Activated CD8-positive, alpha-beta memory T cell treated with anti-CD3 and anti-CD28 coated beads, Interleukin-2, amount 50 U/mL, for 48 hours (primary cell): ENCODE data around the gene LIMK1.
"Not testable (repeated sequence)": the region's sequence is repeated elsewhere in the genome, so short reads cannot be mapped to it uniquely, and the experiment has no call there.

Experiments
- DNase-seq: peaks from one replicate; pipeline ENCODE4 v3.0.0-alpha.2; 2020

The LIMK1 gene

DNA sequence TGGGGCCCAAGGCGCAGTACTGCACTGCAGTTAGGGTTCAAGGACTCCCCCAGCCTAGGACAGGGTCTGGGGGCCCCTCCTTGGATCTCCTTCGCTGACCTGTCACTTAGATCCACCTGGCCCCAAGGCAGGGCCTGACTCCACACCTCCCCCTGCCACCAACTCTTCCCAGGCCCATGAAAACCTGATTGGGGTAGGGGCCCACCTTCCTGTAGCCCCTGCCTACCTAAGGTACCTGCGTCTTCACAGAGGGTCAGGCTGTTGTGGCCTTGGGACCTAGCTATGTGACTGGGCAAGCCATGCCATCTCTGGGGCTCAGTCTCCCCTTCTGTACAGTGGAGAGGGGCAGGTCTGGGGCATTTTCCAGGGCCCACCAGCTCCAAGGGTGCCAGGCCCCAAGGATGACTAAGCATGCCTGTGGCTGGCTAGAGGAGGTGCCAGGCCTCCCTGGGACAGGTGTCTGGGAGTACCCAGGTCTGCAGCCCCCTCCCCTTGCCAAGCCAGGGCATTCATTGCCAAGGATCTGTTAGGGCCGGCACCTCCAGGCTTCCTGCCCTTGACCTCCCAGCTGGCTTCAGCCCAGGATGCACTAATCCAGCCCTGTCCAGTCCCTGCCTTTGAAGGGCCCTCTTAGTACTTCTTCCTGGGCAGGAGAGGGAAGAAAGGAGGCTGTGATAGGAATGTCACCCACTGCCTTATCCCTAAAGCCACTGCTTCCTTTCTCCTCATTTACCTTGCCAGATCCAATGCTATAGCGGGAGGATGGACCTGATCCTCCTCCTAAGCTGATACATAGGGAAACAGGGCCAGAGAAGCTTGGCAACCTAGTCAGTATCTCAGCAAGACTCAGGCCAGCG is 1.3 kb downstream of the LIMK1 start:
- DNase-seq: no peak

DNA sequence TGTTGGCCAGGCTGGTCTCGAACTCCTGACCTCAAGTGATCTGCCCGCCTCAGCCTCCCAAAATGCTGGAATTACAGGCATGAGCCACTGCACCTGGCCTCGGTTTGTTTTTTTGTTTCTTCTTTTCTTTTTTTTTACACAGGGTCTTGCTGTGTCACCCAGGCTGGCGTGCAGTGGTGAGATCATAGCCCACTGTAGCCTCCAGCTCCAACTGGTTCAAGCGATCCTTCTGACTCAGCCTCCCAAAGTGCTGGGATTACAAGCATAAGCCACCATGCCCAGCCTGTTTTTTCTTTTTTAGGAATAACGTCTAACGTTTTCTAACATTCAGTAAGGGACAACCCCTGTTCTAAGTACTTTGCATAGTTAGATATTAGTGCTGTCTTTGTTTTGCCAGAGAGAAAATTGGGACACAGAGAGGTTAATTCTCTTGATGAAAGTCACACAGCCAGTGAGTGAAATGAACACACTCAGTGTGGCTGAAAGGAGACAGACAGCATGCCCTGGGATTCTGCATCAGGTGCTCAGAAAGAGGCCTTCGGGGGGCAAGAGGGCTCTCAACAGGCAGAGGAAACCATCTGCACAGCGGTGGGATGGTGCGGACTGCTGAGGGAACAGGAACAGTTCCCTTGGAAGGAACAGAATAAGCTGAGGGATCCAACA is 4.3 kb downstream of the LIMK1 start:
- no peak for DNase-seq

DNA sequence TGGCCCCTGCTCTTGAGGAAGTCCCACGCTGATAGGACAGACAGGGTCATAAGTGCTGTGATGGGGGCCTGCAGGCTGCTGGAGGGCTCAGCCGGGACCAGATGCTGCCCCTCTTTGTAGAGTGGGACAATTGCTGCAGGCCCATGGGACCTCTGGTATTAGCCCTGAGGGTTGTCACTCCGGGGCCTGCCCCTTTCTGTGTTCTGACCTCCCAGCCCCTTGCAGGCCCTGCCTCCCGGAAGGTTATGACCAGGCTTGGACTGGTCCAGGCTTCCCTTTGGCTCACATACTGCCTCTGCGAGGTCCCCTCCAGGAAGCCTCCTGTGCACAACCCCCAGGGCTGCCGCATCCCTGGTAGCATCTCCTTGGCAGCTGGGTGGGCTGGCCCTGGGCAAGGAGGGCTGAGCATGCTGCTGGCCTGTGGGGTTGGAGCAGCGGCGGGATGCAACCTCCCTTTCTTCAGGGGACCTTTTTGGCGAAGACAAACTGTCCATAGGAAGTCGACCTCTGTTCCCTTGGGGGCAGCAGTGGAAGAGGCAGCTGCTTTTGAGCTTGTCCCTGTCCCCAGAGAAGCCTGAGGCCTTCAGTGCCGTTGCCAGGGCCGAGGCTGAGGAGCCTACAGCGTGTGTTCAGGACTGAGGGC is 8.8 kb downstream of the LIMK1 start:
- no peak for DNase-seq

DNA sequence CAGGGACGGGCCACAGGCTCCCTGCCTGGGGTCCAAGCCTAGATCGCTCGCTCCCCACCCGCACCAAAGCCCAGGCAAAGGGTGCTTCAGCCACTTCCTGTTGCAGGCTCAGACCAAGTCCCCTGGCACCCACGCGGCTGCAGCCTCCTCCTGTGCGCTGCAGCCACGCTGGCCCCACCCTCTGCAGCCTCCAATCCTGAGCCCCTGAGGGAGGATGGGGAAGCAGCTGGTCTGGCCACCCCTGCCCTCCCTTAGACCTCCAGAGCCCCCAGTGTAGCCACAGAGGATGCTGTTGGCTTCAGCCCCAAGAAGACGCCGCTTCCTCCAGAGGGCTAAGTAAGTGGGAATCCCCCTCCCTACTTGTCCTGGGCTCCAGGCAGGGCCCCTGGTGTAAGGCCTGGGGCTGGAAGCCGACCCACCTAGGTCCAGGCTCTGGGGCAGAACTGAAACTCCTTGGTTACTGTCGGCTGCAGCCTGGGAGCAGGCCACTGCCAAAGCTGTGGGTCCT is 9.4 kb downstream of the LIMK1 start:
- DNase-seq: no peak

DNA sequence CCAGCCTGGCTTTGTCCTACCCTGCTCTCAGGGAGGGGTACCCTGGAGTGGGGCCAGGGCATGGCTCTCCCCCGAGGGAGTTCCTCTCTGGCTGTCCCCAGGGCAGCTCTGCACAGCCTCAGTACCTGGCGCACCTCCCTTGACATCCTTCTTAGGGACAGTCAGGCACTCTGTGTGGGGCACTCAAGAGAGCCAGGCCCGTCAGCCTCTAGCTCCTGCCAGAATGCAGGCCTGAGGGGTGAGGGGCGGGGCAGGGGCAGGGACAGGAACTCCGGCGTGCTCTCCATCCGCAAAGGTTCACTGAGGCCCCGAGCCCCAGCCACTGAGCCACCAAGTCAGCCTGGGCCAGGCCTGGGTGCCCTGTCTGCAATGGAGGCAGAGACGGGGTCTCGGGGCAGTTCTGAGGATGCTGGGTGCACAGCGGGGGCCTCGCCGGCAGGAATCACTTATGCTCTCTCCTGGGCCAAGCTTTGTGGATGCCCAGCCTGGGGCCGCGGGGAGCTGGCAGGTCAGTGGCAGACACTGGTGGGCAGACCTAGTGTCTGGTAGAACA is 10.1 kb downstream of the LIMK1 start:
- DNase-seq: no peak

DNA sequence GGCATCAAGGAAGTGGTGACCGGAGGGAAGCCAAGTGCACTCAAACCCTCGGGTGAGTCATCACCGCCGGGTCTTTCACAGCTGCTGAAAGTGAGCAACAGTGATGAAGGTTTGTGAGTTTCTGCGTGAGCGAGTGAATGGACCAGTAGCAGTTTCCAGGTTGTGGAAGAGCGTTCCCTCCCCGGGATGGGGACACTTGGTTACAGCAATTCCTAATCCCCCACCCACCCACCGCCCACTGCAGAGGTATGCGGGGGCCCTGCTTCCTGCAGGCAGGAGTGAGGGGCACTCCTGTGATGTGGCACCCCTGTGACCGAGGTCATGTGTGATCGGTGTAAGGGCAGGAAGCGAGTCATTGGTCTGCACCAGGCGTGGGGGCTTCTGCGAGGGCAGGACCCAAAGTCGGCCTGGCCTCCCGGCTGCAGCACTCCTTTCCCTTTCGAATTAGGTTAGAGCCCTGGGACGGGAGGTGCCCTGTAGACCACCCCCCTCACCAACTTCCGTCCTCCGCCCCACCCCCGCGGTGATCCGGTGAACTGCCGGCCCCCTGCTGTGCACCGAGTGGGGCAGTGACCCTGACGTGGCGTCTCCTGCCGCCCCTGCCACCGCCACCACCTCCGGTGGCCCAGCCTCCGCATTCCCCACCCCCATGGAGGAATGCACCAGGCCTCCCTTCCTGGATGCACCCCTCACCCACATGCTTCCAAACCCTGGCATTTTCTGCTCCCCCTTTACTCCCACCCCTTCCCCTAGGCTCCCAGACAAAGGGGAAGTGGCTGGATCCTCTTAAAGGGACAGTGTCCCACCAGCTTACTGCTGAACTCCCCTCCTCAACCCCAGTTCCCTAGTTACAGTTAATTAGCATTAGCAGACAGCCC is 10.9 kb downstream of the LIMK1 start:
- peak; percentile 86 for DNase-seq

DNA sequence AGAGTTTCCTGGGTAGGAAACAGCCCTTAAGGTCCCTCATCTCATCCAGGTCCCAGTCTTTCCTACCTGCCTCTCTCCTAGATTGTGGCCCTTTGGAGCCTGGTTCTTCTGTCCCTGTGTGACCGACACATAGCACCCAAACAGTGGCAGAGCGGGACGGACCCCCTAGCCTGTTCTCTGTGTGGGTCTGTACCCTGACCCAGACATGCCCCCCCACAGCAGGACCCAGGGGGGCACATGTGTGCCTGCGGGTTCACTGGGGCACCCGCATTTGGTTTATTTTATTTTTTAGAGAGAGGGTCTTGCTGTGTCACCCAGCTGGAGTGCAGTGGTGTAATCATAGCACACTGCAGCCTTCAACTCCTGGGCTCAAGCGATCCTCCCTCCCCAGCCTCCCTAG is 11.5 kb downstream of the LIMK1 start:
- no peak for DNase-seq

DNA sequence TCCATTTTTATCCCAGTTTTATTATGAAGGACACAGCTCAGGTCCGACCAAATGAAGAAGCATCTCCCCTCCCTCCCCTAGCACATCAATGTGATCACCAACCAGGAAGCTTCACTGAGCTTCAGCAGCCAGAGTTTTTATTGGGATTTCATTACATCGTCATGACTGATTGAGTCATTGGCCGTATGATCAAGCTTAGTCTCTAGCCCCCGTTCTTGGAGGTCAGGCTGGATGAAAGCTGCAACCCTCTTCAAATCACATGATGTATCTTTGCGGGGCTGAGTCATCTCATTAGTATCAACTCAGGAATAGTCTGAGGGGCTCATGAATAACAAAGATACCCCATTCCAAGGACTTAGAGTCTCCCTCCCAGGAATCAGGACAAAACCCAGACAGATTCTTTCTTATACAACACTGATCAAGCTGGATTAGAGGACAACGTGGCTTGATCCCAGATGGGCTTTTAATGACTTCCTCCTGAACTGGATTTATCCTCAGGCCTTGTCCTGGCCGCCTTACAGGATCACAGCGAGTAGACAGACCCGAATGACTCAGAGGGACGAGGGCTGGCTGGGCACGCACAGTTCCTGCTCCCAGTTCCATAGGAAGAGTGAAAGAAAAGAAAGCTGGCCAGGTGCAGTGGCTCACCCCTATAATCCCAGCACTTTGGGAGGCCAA is 14.5 kb downstream of the LIMK1 start:
- DNase-seq: no peak

DNA sequence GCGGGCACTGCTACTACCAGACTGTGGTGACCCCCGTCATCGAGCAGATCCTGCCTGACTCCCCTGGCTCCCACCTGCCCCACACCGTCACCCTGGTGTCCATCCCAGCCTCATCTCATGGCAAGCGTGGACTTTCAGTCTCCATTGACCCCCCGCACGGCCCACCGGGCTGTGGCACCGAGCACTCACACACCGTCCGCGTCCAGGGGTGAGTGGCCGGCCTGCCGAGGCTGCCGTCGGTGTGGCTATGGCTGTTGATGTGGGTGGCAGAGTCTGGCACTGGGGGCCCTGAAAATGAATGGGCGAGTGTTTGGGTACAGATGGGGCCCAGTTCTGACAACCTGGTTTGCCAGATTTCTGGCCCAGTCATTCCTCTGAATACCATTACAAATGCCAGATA is 15.4 kb downstream of the LIMK1 start:
- DNase-seq: no peak

DNA sequence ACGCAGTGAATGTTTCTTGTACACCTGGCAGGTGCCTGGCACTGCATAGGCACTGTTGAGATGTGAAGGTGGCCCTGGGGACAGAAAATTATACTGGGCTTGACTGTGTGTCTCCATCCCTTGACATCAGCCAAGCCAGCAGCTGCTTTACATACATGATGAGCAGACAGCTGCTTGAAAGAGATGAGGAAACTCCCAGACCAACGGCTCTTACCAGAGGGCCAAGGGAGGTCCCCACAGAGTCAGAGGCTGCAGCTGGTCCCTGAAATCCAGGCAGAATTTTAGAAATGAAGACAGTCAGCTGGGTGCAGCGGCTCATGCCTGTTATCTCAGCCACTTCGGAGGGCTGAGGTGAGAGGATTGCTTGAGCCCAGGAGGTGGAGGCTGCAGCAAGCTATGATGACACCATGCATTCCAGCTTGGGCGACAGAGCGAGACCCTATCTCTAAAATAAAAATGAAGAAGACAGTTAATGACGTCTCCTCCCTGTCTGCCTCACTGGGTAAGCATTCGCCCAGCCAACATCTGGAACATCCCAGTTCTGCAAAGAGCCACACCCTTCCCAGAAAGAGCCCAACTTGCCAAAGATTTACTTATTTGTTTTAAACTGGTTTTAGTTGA is 17.6 kb downstream of the LIMK1 start:
- DNase-seq: no peak

DNA sequence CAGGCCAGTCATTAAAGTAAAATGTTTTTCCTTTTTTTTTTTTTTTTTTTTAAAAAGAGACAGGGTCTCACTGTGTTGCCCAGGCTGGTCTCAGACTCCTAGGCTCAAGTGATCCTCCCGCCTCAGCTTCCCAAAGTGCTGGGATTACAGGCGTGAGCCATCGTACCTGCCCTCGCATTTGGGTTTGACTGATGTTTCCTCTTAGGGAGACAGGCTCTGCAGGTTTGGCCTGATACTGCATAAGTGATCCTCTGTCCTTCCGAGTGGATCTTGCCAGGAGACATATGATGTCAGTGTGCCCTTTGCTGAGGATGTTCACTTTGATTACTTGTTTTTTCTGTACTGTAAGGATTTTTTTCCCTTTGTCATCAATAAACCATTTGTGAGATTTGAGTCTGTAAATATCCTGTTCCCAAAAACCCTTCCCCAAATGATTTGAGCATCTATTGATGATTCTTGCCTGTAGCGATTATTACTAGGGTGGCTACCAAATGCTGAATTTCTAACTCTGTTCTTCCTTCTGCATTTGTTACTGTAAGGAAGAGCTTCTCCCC is 19.7 kb downstream of the LIMK1 start:
- DNase-seq: no peak

DNA sequence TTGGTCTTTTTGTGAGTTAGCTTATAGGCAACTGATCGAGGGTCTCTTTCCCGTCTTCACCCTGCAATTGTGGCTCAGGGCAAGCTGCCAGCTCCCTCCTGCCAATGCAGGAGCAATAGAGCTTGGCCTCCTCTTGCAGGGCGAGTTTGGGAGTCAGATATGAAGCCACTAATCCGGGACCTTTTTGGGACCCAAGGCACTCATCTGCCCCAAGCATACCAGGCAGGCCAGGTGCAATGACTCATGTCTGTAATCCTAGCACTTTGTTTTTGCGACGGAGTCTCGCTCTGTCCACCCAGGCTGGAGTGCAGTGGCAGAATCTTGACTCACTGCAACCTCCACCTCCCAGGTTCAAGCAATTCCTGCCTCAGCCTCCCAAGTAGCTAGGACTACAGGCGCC is 21.1 kb downstream of the LIMK1 start:
- DNase-seq: no peak

DNA sequence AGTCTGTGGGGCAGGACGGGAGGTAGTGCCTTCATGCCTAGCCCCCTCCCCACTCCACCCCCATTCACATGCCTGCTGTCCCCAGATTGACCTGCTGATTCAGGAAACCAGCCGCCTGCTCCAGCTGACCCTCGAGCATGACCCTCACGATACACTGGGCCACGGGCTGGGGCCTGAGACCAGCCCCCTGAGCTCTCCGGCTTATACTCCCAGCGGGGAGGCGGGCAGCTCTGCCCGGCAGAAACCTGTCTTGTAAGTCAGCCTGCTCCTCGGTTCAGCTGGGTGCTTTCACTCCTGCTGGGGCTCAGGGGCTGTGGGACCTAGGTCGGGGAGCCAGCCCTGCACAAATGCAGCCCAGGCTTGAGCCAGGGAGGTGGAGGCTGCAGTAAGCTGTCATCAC is 22.4 kb downstream of the LIMK1 start:
- no peak for DNase-seq

DNA sequence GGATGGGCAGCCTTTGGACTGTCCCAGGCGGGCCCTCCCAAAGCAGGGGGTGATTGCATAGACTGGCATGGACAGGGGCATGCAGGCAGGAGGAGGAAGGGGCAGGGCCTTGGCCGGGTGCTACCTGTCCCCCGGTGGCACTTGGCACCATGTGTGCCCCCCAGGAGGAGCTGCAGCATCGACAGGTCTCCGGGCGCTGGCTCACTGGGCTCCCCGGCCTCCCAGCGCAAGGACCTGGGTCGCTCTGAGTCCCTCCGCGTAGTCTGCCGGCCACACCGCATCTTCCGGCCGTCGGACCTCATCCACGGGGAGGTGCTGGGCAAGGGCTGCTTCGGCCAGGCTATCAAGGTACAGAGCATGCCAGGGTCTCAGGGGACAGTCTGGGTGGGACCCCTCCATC is 23.2 kb downstream of the LIMK1 start:
- DNase-seq: no peak

DNA sequence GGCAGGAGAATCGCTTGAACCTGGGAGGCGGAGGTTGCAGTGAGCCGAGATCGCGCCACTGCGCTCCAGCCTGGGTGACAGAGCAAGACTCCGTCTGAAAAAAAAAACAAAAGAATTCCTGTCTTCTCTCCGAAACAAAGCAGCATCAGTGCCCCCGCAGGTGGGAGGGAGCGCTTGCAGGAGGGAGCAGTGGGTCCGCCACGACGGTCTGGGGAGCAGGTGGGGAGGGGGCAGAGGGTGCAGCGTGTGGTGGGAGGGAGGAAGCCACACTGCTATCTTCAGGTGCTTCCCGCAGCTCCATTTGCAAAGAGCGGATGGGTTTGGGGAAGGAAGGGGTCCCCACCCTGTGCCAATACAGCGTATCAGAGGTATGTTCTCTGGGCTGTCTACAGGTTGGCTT is 31.7 kb downstream of the LIMK1 start:
- no peak for DNase-seq

DNA sequence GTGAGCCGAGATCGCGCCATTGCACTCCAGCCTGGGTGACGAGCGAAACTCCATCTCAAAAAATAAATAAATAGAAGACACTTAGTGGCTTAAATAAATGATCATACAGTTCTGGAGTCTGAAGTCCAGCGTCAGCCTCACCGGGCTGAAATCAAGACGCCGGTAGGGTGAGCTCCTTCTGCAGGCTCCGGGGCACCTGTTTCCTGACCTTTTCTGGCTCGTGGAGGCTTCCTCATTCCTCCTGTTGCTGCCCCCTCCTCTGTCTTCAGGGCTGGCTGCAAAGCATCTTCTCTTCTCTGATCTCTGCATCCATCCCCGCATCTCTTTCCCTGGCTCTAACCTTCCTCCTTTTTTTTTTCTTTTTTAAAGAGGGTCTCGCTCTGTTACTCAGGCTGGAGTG is 32.8 kb downstream of the LIMK1 start:
- no peak for DNase-seq

DNA sequence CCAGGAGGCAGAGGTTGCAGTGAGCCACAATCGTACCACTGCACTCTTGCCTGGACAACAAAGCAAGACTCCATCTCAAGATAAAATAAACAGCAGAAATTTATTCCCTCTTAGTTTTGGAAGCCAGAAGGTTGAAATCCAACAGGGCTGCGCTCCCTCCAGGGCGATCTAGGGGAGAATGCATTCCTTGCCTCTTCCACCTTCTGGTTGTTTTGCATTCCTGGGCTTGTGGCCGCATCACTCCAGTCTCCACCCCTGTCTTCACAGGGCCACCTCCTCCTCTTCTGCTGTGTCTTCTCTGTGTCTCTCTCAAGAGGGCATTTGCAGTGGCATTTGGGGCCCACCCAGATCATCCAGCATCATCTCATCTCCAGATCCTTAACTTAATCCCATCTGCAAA is 36.2 kb downstream of the LIMK1 start:
- DNase-seq: no peak

DNA sequence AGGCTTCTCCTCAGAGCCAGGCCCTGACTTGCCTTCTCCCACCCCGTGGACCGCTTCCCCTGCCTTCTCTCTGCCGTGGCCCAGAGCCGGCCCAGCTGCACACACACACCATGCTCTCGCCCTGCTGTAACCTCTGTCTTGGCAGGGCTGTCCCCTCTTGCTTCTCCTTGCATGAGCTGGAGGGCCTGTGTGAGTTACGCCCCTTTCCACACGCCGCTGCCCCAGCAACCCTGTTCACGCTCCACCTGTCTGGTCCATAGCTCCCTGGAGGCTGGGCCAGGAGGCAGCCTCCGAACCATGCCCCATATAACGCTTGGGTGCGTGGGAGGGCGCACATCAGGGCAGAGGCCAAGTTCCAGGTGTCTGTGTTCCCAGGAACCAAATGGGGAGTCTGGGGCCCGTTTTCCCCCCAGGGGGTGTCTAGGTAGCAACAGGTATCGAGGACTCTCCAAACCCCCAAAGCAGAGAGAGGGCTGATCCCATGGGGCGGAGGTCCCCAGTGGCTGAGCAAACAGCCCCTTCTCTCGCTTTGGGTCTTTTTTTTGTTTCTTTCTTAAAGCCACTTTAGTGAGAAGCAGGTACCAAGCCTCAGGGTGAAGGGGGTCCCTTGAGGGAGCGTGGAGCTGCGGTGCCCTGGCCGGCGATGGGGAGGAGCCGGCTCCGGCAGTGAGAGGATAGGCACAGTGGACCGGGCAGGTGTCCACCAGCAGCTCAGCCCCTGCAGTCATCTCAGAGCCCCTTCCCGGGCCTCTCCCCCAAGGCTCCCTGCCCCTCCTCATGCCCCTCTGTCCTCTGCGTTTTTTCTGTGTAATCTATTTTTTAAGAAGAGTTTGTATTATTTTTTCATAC is 38.0 kb downstream of the LIMK1 start:
- no peak for DNase-seq

DNA sequence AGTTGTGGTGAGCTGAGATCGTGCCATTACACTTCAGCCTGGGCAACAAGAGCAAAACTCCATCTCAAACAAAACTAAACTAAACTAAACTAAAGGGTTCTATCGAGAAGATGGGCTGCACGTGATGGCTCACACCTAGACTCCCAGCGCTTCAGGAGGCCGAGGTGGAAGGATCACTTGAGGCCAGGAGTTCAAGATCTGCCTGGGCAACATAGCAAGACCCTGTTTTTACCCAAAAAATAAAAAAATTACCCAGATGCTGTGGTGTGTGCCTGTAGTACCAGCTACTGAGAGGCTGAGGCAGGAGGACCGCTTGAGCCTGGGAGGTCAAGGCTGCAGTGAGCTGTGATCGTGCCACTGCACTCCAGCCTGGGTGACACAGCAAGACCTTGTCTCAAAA is 40.3 kb downstream of the LIMK1 start:
- not testable (repeated sequence) for DNase-seq

DNA sequence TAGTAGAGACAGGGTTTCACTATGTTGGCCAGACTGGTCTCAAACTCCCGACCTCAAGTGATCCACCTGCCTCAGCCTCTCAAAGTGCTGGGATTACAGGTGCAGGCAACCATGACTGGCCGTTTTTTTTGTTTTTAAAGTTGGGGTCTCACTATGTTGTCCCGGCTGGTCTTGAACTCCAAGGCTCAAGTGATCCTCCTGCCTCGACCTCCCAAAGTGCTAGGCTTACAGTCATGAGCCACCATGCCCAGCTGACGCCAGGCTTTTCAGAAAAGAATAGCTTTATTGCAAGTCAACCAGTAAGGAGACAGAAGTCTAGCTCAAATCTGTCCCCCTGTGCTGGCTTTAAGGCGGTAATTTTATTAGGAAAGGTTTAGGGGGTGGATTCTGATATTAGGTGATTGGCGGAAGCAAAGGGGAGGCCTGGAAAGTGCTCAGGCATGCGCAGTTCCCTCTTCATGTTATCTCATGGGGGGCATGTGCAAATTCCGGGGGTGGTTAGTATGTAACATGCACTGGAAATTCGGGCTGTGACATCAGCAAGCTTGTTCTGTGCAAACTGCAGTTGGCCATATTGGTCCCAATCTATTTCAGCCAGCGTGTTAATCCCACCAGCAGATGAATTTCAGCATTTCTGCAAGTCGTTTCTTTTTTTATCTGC is 42.7 kb downstream of the LIMK1 start:
- no peak for DNase-seq
